HG03439 (cell line): ENCODE results near the gene STAT6.

ENCODE experiments used
- ATAC-seq: cut with Tn5 transposase; IDR thresholded peaks from one replicate; pipeline ENCODE4 v1.9.1; 2021; ENCODE audit warnings: mild to moderate bottlenecking, moderate library complexity; ENCODE audit not compliant: unreplicated experiment

Gene STAT6

GRCh38 chr12:57111031-57111734 is at the start of gene STAT6:
TSS of gene STAT6 (minus strand) at chr12:57111362. CDS start at chr12:57108278, 3,084 bp downstream.
- peak; percentile 52 for ATAC-seq

- ATAC-seq = no peak
Observed at GRCh38 chr12:57160741-57161140, 49.6 kb upstream of the STAT6 start.

- no peak for ATAC-seq
Observed at GRCh38 chr12:57160040-57160439, 48.9 kb upstream of the STAT6 start.

- no peak for ATAC-seq
Observed at GRCh38 chr12:57159311-57159710, 48.1 kb upstream of the STAT6 start.

GRCh38 chr12:57158665-57159064 is 47.5 kb upstream of the STAT6 start:
- no peak for ATAC-seq

- ATAC-seq = no peak
Observed at GRCh38 chr12:57158186-57158585, 47.0 kb upstream of the STAT6 start.

GRCh38 chr12:57157588-57158173 is 46.5 kb upstream of the STAT6 start:
- ATAC-seq = no peak

GRCh38 chr12:57156701-57157403 is 45.7 kb upstream of the STAT6 start:
- ATAC-seq = no peak

- ATAC-seq = no peak
Observed at GRCh38 chr12:57154804-57155434, 43.8 kb upstream of the STAT6 start.

- no peak for ATAC-seq
Observed at GRCh38 chr12:57154076-57154475, 42.9 kb upstream of the STAT6 start.

GRCh38 chr12:57153415-57153997 is 42.3 kb upstream of the STAT6 start:
- ATAC-seq = no peak

- no peak for ATAC-seq
Observed at GRCh38 chr12:57152639-57153038, 41.5 kb upstream of the STAT6 start.

- no peak for ATAC-seq
Observed at GRCh38 chr12:57151741-57152630, 40.8 kb upstream of the STAT6 start.

GRCh38 chr12:57150400-57151000 is 39.3 kb upstream of the STAT6 start:
- no peak for ATAC-seq

GRCh38 chr12:57149245-57149900 is 38.2 kb upstream of the STAT6 start:
- ATAC-seq = no peak

GRCh38 chr12:57148469-57149244 is 37.5 kb upstream of the STAT6 start:
- ATAC-seq = no peak

- ATAC-seq = no peak
Observed at GRCh38 chr12:57146961-57147944, 36.1 kb upstream of the STAT6 start, which contains the start of gene LRP1-AS. TSS of gene LRP1-AS (minus strand) at chr12:57147619.
